OCI-LY3 (cell line): Measurements from ENCODE around the gene CCDC137.

Experiments used
- EZH2phosphoT487 ChIP-seq: fragments of 200-600 bp; shearing (Covaris generic); IDR thresholded peaks from 2 replicates; pipeline ENCODE4 v1.6.1; 2018; ENCODE audit warnings: antibody characterized with exemption, mixed run types, low read depth
- TF ChIP-seq, protein P1 (sequence below): fragments of 200-600, 300-600 bp; sonication (generic); IDR thresholded peaks from 2 replicates; pipeline ENCODE4 v1.5.1; 2014; ENCODE audit warnings: antibody characterized with exemption, low read length, low read depth

DNA sequence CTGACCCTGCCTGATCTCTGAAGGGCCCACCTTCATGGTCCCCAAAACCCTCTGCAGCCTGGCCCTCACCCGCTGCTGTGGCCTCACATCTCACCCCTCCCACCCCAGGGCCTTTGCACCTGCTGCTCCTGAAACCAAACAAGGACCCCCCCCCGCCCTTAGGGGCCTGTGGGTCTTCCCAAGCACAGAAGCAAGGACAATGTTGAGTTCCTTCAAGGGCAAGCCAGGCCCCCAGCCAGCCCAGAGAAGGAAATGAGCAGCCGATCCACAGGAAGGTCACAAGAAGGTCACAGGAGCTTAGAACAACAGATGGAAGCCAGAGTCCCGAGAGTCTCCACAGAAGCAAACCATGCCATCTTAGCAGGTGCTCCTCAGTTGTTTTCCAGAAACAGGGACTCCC, 9.7 kb upstream of the CCDC137 start:
- TF ChIP-seq, protein P1, sequence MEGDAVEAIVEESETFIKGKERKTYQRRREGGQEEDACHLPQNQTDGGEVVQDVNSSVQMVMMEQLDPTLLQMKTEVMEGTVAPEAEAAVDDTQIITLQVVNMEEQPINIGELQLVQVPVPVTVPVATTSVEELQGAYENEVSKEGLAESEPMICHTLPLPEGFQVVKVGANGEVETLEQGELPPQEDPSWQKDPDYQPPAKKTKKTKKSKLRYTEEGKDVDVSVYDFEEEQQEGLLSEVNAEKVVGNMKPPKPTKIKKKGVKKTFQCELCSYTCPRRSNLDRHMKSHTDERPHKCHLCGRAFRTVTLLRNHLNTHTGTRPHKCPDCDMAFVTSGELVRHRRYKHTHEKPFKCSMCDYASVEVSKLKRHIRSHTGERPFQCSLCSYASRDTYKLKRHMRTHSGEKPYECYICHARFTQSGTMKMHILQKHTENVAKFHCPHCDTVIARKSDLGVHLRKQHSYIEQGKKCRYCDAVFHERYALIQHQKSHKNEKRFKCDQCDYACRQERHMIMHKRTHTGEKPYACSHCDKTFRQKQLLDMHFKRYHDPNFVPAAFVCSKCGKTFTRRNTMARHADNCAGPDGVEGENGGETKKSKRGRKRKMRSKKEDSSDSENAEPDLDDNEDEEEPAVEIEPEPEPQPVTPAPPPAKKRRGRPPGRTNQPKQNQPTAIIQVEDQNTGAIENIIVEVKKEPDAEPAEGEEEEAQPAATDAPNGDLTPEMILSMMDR = no peak
- TF ChIP-seq EZH2phosphoT487 = no peak
